GM19468 (cell line): ENCODE results near the gene PDE2A.
A peak's percentile ranks its signal among the peaks of the same experiment; 100 is the strongest.

Experiments used
- ATAC-seq: cut with Tn5 transposase; IDR thresholded peaks from one replicate; pipeline ENCODE4 v1.9.1; 2021; ENCODE audit warnings: mild to moderate bottlenecking, moderate library complexity, moderate number of reproducible peaks; ENCODE audit not compliant: unreplicated experiment; ENCODE audit errors: extremely low read depth

The PDE2A gene

GRCh38 chr11:72623052-72623451 is 51.2 kb downstream of the PDE2A start:
- ATAC-seq = no peak

- ATAC-seq = no peak
Measured at GRCh38 chr11:72621008-72621610, 53.1 kb downstream of the PDE2A start.

DNA sequence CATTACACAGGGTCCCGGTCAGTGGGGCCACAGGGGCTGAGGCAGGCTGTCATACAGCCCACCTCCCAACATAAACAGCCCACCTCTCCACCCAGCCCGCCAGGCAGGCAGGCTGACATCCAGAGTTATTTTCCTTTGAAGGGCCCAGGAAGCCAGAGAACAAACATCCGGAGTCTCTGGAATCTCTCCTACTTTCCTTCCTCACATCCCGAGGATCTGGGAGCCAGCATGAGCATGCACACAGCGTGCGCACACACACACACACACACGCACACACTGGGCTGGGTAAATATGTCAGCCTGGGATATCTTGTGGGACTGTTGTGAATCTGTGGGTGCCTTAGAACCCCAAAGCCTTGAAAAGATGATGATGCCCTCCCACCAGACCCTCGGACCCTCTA is 55.4 kb downstream of the PDE2A start:
- ATAC-seq = no peak

DNA sequence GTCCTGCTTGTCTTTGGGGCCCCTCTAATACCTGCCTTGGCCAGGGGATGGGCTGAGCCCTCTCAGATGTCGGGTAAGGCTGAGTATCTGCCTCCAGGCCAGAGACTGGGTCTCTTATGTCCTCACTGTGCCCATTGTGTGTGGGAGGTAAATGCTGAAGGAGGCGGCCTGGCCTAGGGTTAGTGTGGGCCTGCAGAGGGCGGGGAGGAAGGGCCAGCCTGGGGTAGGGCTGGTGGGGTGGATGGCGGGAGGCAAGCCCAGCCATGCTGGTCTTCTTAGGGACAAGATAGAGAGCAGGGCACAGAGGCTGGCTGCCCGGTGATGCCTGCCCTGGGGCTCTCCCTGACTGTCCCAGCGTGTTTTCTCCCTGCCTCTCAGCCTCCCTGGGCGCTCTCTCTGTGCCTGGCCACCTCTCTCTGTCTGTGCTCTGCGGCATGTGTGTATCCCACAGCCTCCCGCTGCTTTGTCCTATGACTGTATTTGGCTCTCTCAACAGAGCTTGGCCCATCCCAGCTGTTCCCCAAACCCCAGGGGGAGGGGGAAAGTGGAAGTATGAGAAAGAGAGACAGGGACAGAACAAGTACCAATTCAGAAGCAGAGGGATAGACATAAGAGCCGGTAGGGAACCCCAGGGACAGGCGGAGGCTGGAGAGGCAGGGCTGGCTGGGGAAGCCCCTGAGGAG is 57.0 kb downstream of the PDE2A start:
- ATAC-seq = no peak

DNA sequence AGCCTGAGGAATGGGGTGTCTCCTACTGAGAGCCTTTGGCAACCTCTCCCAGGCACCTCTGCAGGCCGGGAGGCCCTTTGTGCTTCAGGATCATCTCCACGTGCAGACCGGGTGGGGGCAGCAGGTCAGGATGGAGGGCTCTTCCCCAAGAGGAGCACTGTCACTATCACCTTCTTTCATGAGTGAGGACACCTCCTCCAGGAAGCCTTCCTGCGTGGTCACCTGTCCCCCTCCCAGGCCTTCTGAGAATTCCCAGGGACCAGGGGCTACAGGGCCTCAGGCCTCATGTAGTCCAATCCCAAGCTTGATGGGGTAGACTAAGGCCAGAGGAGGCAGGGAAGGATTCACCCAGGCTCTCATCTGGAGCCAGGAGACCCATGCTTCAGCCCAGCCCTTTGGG is 57.6 kb downstream of the PDE2A start:
- ATAC-seq = no peak

GRCh38 chr11:72615329-72615728 is 58.9 kb downstream of the PDE2A start:
- no peak for ATAC-seq

GRCh38 chr11:72614381-72614780 is 59.8 kb downstream of the PDE2A start:
- no peak for ATAC-seq

GRCh38 chr11:72613977-72614376 is 60.2 kb downstream of the PDE2A start:
- peak; percentile 51 for ATAC-seq

GRCh38 chr11:72613450-72613849 is 60.8 kb downstream of the PDE2A start:
- ATAC-seq = no peak

DNA sequence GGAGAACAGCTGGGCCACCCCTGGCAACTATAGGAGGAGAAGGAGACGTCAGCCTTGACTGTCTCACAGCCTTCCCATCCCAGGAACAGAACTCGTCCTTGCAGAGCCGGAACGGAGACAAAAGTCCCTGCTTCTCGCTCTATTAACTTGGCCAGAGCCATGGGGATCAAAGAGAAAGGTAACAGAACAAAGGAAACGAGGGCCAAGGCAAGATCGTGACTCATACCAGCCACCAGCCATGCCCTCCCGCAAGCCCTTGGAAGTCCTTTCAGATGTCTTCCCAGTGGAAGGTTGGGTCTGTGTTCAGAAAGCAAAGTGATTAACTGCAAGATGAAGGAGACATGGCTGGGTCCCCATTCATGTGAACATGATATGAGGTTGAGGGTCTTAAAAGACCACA is 64.7 kb downstream of the PDE2A start:
- no peak for ATAC-seq

DNA sequence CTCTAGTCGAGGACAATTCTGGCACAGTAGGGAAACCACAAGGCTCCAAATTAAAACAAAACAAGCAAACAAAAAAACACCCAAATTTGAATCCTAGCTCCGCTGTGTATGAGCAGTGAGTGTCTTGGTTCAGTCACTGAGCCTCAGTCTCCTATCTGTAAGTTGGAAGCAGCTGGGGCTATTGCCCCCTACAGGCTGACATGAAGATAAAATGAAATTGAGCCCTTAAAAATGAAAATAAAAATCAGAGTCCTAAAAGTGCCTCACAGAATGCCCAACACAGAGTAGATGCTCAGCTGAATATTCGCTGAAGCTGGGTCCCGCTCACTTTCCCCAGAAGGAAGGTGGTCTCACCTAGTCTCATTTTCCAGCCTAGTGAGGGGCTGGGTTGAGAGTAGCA is 65.2 kb downstream of the PDE2A start:
- no peak for ATAC-seq

DNA sequence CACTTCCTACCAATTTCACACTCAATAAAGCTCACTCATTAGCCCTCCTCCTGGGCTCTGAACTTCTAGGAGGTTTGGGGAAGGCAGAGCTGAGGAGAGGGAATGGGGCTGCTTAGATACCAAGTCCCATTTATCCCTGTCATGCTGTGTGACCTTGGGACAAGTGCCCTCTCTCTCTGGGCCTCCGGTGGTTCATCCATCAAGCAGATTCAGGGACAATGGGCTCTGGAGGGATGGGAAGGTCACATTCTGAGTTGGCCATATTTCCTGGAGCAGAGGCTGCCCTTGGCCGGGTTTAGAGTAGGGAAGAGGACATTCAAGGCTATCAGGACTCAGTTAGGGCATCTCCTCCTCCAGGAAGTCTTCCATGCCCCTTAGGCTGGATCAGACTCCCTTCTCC is 66.7 kb downstream of the PDE2A start:
- no peak for ATAC-seq

DNA sequence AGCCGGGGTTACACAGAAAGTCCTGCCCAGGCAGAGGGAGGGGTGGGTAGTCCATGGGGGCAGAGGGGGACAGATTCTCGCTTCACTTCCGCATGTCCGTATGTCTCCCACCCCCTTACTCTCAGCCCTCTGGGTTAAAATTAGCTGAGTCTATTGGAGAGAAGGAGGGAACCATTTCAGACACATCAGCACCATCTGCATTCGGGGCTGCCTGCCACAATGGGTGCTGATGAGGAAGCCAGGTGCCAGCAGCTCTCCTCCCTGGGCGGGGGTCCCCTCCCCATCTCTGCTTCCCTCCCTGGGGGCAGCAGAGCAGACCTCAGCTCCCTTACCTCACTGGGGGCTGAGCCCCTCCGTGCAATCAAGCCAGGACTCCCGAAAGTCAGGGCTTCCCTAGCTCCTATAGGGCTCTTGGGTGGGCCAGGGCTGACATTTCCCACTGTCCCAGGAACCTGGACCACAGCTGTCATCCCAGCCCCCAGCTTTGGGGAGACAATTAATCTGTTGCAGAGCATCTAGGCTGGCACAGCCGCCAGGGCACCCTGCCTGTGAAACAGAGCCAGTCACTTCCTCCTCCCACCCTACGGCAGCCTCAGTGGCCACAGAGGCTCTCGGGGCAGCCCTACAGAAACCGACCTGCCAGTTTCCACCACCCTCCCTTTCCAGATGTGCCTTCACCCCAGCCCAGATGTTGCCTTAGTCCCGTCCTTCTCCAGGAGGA is 67.3 kb downstream of the PDE2A start:
- no peak for ATAC-seq

GRCh38 chr11:72605973-72606747 is 68.1 kb downstream of the PDE2A start:
- no peak for ATAC-seq

DNA sequence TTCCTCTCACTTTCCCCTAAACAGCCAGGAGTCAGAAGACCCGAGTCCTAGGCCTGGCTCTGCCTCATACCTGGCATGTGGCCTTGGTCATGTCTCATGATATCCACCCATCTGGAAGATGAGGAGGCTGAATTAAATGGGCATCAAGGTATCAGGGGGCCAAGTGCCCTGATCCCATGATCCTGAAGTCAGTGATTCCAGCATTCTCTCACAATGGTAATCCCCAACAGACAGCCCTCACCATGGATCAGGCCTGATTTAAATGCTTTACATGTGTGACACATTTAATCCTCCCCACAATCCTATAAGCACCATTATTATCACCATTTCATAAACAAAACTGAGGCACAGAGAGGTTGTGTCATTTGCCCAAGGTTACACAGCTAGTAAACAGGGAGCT is 70.0 kb downstream of the PDE2A start:
- no peak for ATAC-seq

DNA sequence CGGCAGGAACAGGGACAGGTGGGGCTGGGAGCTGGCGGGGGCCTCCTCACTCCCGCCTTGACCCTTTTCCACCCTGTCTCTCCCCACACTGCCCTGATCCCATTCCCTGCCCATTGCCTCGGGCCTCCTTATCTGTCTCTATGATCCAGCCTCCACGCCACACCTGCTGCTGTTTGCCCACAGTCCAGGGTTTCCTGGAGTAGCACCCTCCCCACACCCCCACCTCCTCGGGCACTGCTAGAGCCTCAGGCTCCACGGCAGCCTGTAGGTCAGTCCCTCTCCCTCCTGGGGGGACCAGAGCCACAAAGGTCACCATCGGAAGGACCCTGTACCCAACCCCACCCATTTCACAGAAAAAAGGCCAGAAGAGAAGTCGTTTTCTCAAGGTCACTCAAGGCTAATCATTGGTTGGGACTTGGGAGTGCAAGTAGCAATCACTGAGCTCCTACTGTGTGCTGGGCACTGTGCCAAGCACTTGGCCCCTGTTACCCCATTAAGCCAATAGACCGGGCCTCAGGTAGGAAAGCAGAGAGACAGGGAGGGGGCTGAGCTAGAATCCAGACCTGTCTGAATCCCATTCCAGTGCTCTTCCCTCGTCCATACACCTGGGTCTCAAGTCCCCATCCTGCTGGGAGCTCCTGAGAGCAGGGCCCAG is 71.8 kb downstream of the PDE2A start:
- ATAC-seq = no peak

GRCh38 chr11:72600557-72600956 is 73.7 kb downstream of the PDE2A start:
- no peak for ATAC-seq

DNA sequence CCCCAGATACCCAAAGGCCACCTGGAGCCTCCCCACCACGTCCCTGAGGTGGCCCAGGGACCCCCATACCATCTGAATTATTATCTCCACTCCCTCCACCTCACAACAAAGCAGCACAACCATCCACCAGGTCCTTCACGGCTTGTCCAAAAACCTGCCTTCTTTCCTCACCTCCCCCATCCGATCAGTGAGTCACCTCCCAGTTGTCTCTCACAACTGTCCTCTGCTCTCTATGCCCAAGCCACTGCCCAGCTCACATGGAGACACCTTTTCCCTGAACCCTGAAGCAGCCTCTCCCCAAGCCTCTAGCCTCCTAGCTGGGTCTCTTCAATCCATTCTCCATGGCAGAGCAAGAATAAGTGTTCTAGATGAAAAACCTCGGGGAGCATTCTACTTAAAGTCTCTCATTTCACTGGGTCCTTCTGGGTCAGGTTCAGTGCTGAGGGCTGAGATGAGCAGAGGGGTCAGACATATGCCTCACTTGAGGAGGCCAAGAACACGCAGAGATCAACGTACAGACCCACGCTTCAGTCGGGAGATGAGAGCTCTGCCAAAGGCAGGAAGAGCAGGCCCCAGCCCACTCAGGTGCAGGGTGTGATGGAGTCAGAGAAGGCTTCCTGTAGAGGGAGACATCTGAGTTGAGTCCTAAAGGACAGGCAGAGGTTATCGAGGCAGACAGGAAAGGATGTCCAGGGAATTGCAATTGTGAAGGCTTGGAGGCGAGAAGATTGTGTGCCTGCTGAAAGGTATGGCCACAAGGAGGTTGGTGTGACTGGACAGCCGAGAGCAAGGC is 74.7 kb downstream of the PDE2A start:
- ATAC-seq = no peak

DNA sequence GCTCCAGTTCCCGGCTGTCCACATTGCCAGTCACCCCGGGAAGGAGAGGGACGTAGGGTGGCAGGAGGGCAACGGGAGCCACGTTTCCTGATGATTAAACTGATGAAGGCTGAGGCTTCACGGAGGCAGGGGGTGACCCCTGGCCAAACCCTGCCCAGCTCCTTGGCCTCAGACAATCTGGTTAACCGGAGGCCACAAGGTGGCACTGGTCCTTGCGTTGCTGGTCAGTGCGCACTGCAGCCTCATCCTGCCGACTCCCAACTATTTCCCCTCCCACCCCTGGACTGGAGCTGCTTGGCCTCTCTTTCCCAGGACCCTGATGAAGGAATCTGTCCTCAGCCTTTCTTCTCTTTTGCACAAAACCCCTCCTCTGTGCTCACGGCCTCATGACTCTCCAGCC is 75.3 kb downstream of the PDE2A start:
- ATAC-seq = no peak

GRCh38 chr11:72598466-72598865 is 75.8 kb downstream of the PDE2A start:
- ATAC-seq = no peak
